Small intestine (tissue), 7 donors: ENCODE measurements around the gene GARIN5B. TPM values are rescaled to one million over a fixed set of nuclear protein-coding genes. Genes with fewer than 3 reads are reported as not detected.

Experiments used
- DNase-seq, 2 donors: peaks; one replicate each; pipeline versions ENCODE4 v3.0.0 to v3.0.0-alpha.2; 2013
- FAIRE-seq: peaks from 2 replicates; lab custom pipeline; 2012; peaks lifted over from hg19 to GRCh38; lab: Jason Lieb, UNC
- H3K27ac ChIP-seq, 3 donors: one replicate each; pipeline ENCODE4 v1.5.1; 2013; ENCODE audit warnings: low read length in 2 of 3, mild to moderate bottlenecking in 2 of 3, control low read depth in 1 of 3, inconsistent platforms in 1 of 3, low read depth in 1 of 3, moderate library complexity in 1 of 3
- H3K27me3 ChIP-seq, 3 donors: one replicate each; pipeline ENCODE4 v1.6.1; 2013; ENCODE audit warnings: low read length in 3 of 3, inconsistent platforms in 1 of 3; ENCODE audit not compliant: control insufficient read depth in 3 of 3, insufficient read depth in 3 of 3
- H3K36me3 ChIP-seq, 3 donors: one replicate each; pipeline ENCODE4 v1.6.1; 2013; ENCODE audit warnings: low read length in 3 of 3, inconsistent platforms in 1 of 3, low read depth in 1 of 3, mild to moderate bottlenecking in 1 of 3, moderate library complexity in 1 of 3; ENCODE audit not compliant: control insufficient read depth in 3 of 3, insufficient read depth in 2 of 3
- H3K4me1 ChIP-seq, 3 donors: one replicate each; pipeline ENCODE4 v1.6.1; 2013; ENCODE audit warnings: low read length in 2 of 3, inconsistent platforms in 1 of 3, low read depth in 1 of 3, mild to moderate bottlenecking in 1 of 3, moderate library complexity in 1 of 3; ENCODE audit not compliant: control insufficient read depth in 3 of 3, insufficient read depth in 2 of 3
- H3K4me3 ChIP-seq, 3 donors: one replicate each; pipeline ENCODE4 v1.5.1; 2013; ENCODE audit warnings: low read length in 3 of 3, control low read depth in 1 of 3, inconsistent platforms in 1 of 3, low read depth in 1 of 3, mild to moderate bottlenecking in 1 of 3, moderate library complexity in 1 of 3
- H3K9me3 ChIP-seq, 2 donors: one replicate each; pipeline ENCODE4 v1.6.1; 2013; ENCODE audit warnings: low read depth in 1 of 2, low read length in 1 of 2; ENCODE audit not compliant: control insufficient read depth in 2 of 2, insufficient read depth in 1 of 2
- WGBS, 3 donors: extraction: QIAGEN DNeasy Blood & Tissue Kit; methylation state at CpG; one replicate each; pipeline ENCODE4 v1.1.7; 2013; 5-methylcytosine and 5-hydroxymethylcytosine counted together
- polyA plus RNA-seq, 4 donors: library from polyadenylated mRNA; stranded (reverse) in 3 of 4; unstranded in 1 of 4; fragments of 200-250 nt in 3 of 4; fragments of 120-200 nt in 1 of 4; gene quantifications; one replicate each; pipeline versions ENCODE4 v1.2.1 to v1.2.3, GENCODE V29; 2013
- donor health status: healthy with polysubstance abuse.
- donor health status: control.
- donor health status: control.
- donor health status: Bipolar disorder and iron deficiency.
- donor health status: healthy.

Gene GARIN5B
- polyA plus RNA-seq, 4 donors = 0.03 TPM; not detected in 3

- Histone ChIP-seq H3K36me3 (no peaks in the 10 kb centered on the region), H3K4me3 (no peak overlapping the region), H3K4me1 (peaks cover 0 to 4% (median 0%) of the 10 kb centered on the region in 3 donors), H3K9me3 (no peaks in the 10 kb centered on the region), H3K27ac (no peak overlapping the region), H3K27me3 (peaks cover 3 to 44% (median 6%) of the 10 kb centered on the region in 3 donors)
- DNase-seq (no peak), FAIRE-seq (no peak)
- 56 to 72% (median 70%) methylated on average over 31 to 32 of the region's 32 CpGs for WGBS, 3 donors
These were observed 3.8 kb downstream of the GARIN5B start for GRCh38 chr19:55358943-55359908.

GRCh38 chr19:55358493-55358892 is 4.6 kb downstream of the GARIN5B start:
- DNase-seq (no peak), FAIRE-seq (no peak)
- WGBS, 3 donors = 85 to 88% (median 86%) methylated on average over 16 to 19 of the region's 19 CpGs
- Histone ChIP-seq H3K36me3 (no peaks in the 10 kb centered on the region), H3K4me1 (peaks cover 0 to 8% (median 3%) of the 10 kb centered on the region in 3 donors), H3K27me3 (peaks cover 3 to 44% (median 9%) of the 10 kb centered on the region in 3 donors), H3K4me3 (no peak overlapping the region), H3K9me3 (no peaks in the 10 kb centered on the region), H3K27ac (no peak overlapping the region)

GRCh38 chr19:55355213-55355821 is 7.7 kb downstream of the GARIN5B start:
- H3K4me1 ChIP-seq = peaks cover 0 to 20% (median 5%) of the 10 kb centered on the region in 3 donors
- H3K4me3 ChIP-seq = no peak overlapping the region
- H3K27me3 ChIP-seq = peaks cover 6 to 65% (median 33%) of the 10 kb centered on the region in 3 donors
- FAIRE-seq = no peak
- no peak for DNase-seq
- 18 to 27% (median 19%) methylated on average over 11 to 13 of the region's 13 CpGs for WGBS, 3 donors
- H3K27ac ChIP-seq = no peak overlapping the region
- H3K36me3 ChIP-seq = no peaks in the 10 kb centered on the region
- no peaks in the 10 kb centered on the region for H3K9me3 ChIP-seq

GRCh38 chr19:55354698-55355212 is 8.3 kb downstream of the GARIN5B start, which contains the start of gene COX6B2:
Gene COX6B2 (minus strand): TSS chr19:55354719. CDS start chr19:55354521, 198 bp downstream.
- H3K4me1 ChIP-seq = peaks cover 0 to 20% (median 5%) of the 10 kb centered on the region in 3 donors
- DNase-seq (no peak), FAIRE-seq (no peak)
- WGBS, 3 donors = 2 to 3% (median 2%) methylated on average over 22 to 41 of the region's 43 CpGs
- H3K9me3 ChIP-seq = no peaks in the 10 kb centered on the region
- H3K4me3 ChIP-seq = peak within 1 kb of the TSS; percentile 34 to 57 (median 51)
- H3K27me3 ChIP-seq = peaks cover 6 to 65% (median 33%) of the 10 kb centered on the region in 3 donors
- no peaks in the 10 kb centered on the region for H3K36me3 ChIP-seq
- H3K27ac ChIP-seq = no peak within 1 kb of the TSS

GRCh38 chr19:55353803-55354697 is 9.0 kb downstream of the GARIN5B start:
- Histone ChIP-seq H3K36me3 (peaks cover 0 to 3% (median 0%) of the 10 kb centered on the region in 3 donors), H3K4me1 (peaks cover 0 to 20% (median 5%) of the 10 kb centered on the region in 3 donors), H3K27ac (no peak overlapping the region), H3K27me3 (peaks cover 6 to 65% (median 33%) of the 10 kb centered on the region in 3 donors), H3K9me3 (no peaks in the 10 kb centered on the region), H3K4me3 (peak overlapping the region; percentile 34 to 57 (median 51))
- WGBS, 3 donors = 1 to 2% (median 1%) methylated on average over 50 to 72 of the region's 72 CpGs
- FAIRE-seq (no peak), DNase-seq (peak; percentile 45 to 84)

GRCh38 chr19:55353356-55353802 is 9.7 kb downstream of the GARIN5B start:
- Histone ChIP-seq H3K27me3 (peaks cover 6 to 65% (median 33%) of the 10 kb centered on the region in 3 donors), H3K36me3 (peaks cover 0 to 6% (median 0%) of the 10 kb centered on the region in 3 donors), H3K4me3 (peak overlapping the region; percentile 34 to 57 (median 51)), H3K9me3 (no peaks in the 10 kb centered on the region), H3K27ac (no peak overlapping the region), H3K4me1 (peaks cover 0 to 20% (median 5%) of the 10 kb centered on the region in 3 donors)
- no peak for FAIRE-seq
- WGBS, 3 donors = 4% methylated on average over 22 to 24 of the region's 24 CpGs
- DNase-seq = no peak

- Histone ChIP-seq H3K4me1 (peaks cover 0 to 20% (median 5%) of the 10 kb centered on the region in 3 donors), H3K9me3 (no peaks in the 10 kb centered on the region), H3K36me3 (peaks cover 0 to 12% (median 0%) of the 10 kb centered on the region in 3 donors), H3K27ac (no peak overlapping the region), H3K27me3 (peaks cover 6 to 65% (median 33%) of the 10 kb centered on the region in 3 donors), H3K4me3 (no peak overlapping the region)
- DNase-seq (peak in 1 of 2 donors; percentile 43), FAIRE-seq (no peak)
- 41 to 65% (median 53%) methylated on average over 25 of the region's 25 CpGs for WGBS, 3 donors
These were observed 10.4 kb downstream of the GARIN5B start for GRCh38 chr19:55352549-55353145.
